Natural killer cell (primary cell): ENCODE data around the gene ZDHHC14. TPM values are rescaled to one million over a fixed set of nuclear protein-coding genes. Genes with fewer than 3 reads are reported as not detected.
"Not testable (repeated sequence)": the region's sequence is repeated elsewhere in the genome, so short reads cannot be mapped to it uniquely, and the experiment has no call there.

ENCODE experiments used
- ATAC-seq, 3 donors: fragments of 150-1000 bp in 2 of 3; fragments of 200-7000 bp in 1 of 3; cut with Tn5 transposase; 1 replicate in 1 of 3; 2 replicates in 2 of 3; pipeline ENCODE4 v1.10.0; 2021; ENCODE audit warnings: mild to moderate bottlenecking in 2 of 3, moderate library complexity in 2 of 3
- DNase-seq, 2 donors: peaks; one replicate each; pipeline versions ENCODE4 v3.0.0 to v3.0.0-alpha.2; 2013 to 2021; ENCODE audit warnings: mixed read lengths in 1 of 2
- H3K27ac ChIP-seq: one replicate; pipeline ENCODE4 v1.5.1; 2013; ENCODE audit warnings: mild to moderate bottlenecking, low read length
- H3K27me3 ChIP-seq: one replicate; pipeline ENCODE4 v1.6.1; 2013; ENCODE audit warnings: low read length; ENCODE audit not compliant: control insufficient read depth, insufficient read depth
- H3K36me3 ChIP-seq: one replicate; pipeline ENCODE4 v1.6.1; 2013; ENCODE audit warnings: low read length; ENCODE audit not compliant: control insufficient read depth, insufficient read depth
- H3K4me1 ChIP-seq: one replicate; pipeline ENCODE4 v1.6.1; 2013; ENCODE audit warnings: low read length; ENCODE audit not compliant: control insufficient read depth, insufficient read depth
- H3K4me3 ChIP-seq: one replicate; pipeline ENCODE4 v1.5.1; 2013; ENCODE audit warnings: low read length
- H3K9me3 ChIP-seq: one replicate; pipeline ENCODE4 v1.6.1; 2013; ENCODE audit warnings: low read length; ENCODE audit not compliant: control insufficient read depth, insufficient read depth
- H3K27ac Mint-ChIP-seq, 2 donors: one replicate each; pipeline ENCODE4 v1.8.0; 2022; ENCODE audit warnings: mild to moderate bottlenecking in 2 of 2, mixed read lengths in 2 of 2, moderate library complexity in 1 of 2
- H3K27me3 Mint-ChIP-seq, 2 donors: one replicate each; pipeline ENCODE4 v1.8.0; 2022; ENCODE audit warnings: low read depth in 2 of 2, mixed read lengths in 2 of 2
- H3K36me3 Mint-ChIP-seq: one replicate; pipeline ENCODE4 v1.8.0; 2022; ENCODE audit warnings: mixed read lengths
- H3K4me1 Mint-ChIP-seq, 2 donors: one replicate each; pipeline ENCODE4 v1.8.0; 2022; ENCODE audit warnings: mixed read lengths in 2 of 2
- H3K4me3 Mint-ChIP-seq: one replicate; pipeline ENCODE4 v1.8.0; 2022; ENCODE audit warnings: mild to moderate bottlenecking, moderate library complexity, mixed read lengths
- H3K9me3 Mint-ChIP-seq, 2 donors: one replicate each; pipeline ENCODE4 v1.8.0; 2022; ENCODE audit warnings: mixed read lengths in 2 of 2
- CTCF ChIP-seq: fragments of 200-600 bp; IDR thresholded peaks from one replicate; pipeline ENCODE4 v1.8.0; 2022; ENCODE audit warnings: antibody characterized with exemption
- WGBS: methylation state at CpG from one replicate; pipeline ENCODE4 v1.1.7; 2013; ENCODE audit warnings: missing lambda C conversion rate; ENCODE audit not compliant: insufficient coverage; 5-methylcytosine and 5-hydroxymethylcytosine counted together
- intact Hi-C: fragments of 100-400 bp; cut with micrococcal nuclease; formaldehyde crosslinking; loops from one replicate; pipeline ENCODE4 v1.14.2; 2022
- total RNA-seq, 4 donors: library from RNA; stranded (reverse); fragments of 120-200 nt in 1 of 4; gene quantifications; one replicate each; pipeline versions ENCODE4 v1.2.3 to v1.2.4, GENCODE V29; 2013 to 2022

Gene ZDHHC14
- total RNA-seq, 3 donors from 2014 or later (not counting 1 experiment from before 2014, with no cell fraction given) = 6.7 to 11.3 (median 10.6) TPM

GRCh38 chr6:157699777-157700636 lies 319.0 kb downstream of the ZDHHC14 start:
- Mint-ChIP-seq H3K4me1 (no peaks in the 10 kb centered on the region), H3K9me3 (no peaks in the 10 kb centered on the region), H3K4me3 (no peak overlapping the region), H3K36me3 (no peaks in the 10 kb centered on the region), H3K27me3 (peaks cover 11 to 27% of the 10 kb centered on the region in 2 donors), H3K27ac (no peak overlapping the region)
- H3K4me3 ChIP-seq = no peak overlapping the region
- 82% methylated on average over 17 of the region's 17 CpGs for WGBS
- no peak overlapping the region for H3K27ac ChIP-seq
- no peaks in the 10 kb centered on the region for H3K9me3 ChIP-seq
- intact Hi-C loops = no loop called here
- no peaks in the 10 kb centered on the region for H3K4me1 ChIP-seq
- no peaks in the 10 kb centered on the region for H3K36me3 ChIP-seq
- ATAC-seq (no peak), DNase-seq (no peak)
- H3K27me3 ChIP-seq = no peaks in the 10 kb centered on the region
- no peak for TF ChIP-seq CTCF

GRCh38 chr6:157706351-157706750 lies 325.4 kb downstream of the ZDHHC14 start:
- peaks cover 10 to 21% of the 10 kb centered on the region in 2 donors for H3K27me3 Mint-ChIP-seq
- H3K9me3 ChIP-seq, H3K27ac ChIP-seq, ATAC-seq, H3K4me1 Mint-ChIP-seq, DNase-seq, H3K36me3 ChIP-seq, H3K27me3 ChIP-seq, H3K4me3 ChIP-seq, H3K27ac Mint-ChIP-seq, H3K36me3 Mint-ChIP-seq, H3K4me3 Mint-ChIP-seq, intact Hi-C loops, H3K9me3 Mint-ChIP-seq, H3K4me1 ChIP-seq: not testable (repeated sequence)
- 88% methylated on average over 6 of the region's 6 CpGs for WGBS

- no peak for DNase-seq
- no peak overlapping the region for H3K4me3 ChIP-seq
- Mint-ChIP-seq H3K9me3 (no peaks in the 10 kb centered on the region), H3K4me1 (no peaks in the 10 kb centered on the region), H3K36me3 (no peaks in the 10 kb centered on the region), H3K4me3 (no peak overlapping the region), H3K27ac (no peak overlapping the region), H3K27me3 (peaks cover 10 to 21% of the 10 kb centered on the region in 2 donors)
- H3K27ac ChIP-seq = no peak overlapping the region
- H3K9me3 ChIP-seq = no peaks in the 10 kb centered on the region
- H3K36me3 ChIP-seq = no peaks in the 10 kb centered on the region
- ATAC-seq = no peak
- no peak for TF ChIP-seq CTCF
- no peaks in the 10 kb centered on the region for H3K4me1 ChIP-seq
- WGBS = 81% methylated on average over 2 of the region's 2 CpGs
- H3K27me3 ChIP-seq = no peaks in the 10 kb centered on the region
- intact Hi-C loops = no loop called here
These were observed 325.9 kb downstream of the ZDHHC14 start for GRCh38 chr6:157706883-157707282.

GRCh38 chr6:157707576-157707975 lies 326.6 kb downstream of the ZDHHC14 start:
- H3K27ac ChIP-seq = no peak overlapping the region
- WGBS = 73% methylated on average over 6 of the region's 6 CpGs
- H3K27me3 ChIP-seq = no peaks in the 10 kb centered on the region
- H3K36me3 Mint-ChIP-seq = no peaks in the 10 kb centered on the region
- no peak overlapping the region for H3K4me3 ChIP-seq
- H3K27me3 Mint-ChIP-seq = peaks cover 10 to 21% of the 10 kb centered on the region in 2 donors
- no peaks in the 10 kb centered on the region for H3K36me3 ChIP-seq
- no peak for ATAC-seq
- no peaks in the 10 kb centered on the region for H3K4me1 Mint-ChIP-seq
- H3K4me1 ChIP-seq = no peaks in the 10 kb centered on the region
- no peak overlapping the region for H3K27ac Mint-ChIP-seq
- no peak for TF ChIP-seq CTCF
- DNase-seq = no peak
- no peaks in the 10 kb centered on the region for H3K9me3 Mint-ChIP-seq
- H3K9me3 ChIP-seq = no peaks in the 10 kb centered on the region
- no peak overlapping the region for H3K4me3 Mint-ChIP-seq
- intact Hi-C loops = no loop called here
